SK-N-SH (cell line): Measurements from ENCODE around the gene CDKAL1. TPM values are rescaled to one million over a fixed set of nuclear protein-coding genes. Genes with fewer than 3 reads are reported as not detected.

ENCODE experiments used
- CTCF ChIA-PET: fragments of 300-600, 350-600 bp; formaldehyde crosslinking; extraction: SDS; loops from one replicate; lab custom pipeline; 2021; lab: Yijun Ruan, JAX
- POLR2A ChIA-PET: fragments of 350-600 bp; sonication (Branson Sonifier 250); formaldehyde crosslinking; extraction: SDS; loops from one replicate; lab custom pipeline; 2020; ENCODE audit warnings: antibody characterized with exemption, inconsistent platforms; lab: Yijun Ruan, JAX
- DNase-seq: peaks from one replicate; pipeline ENCODE4 v3.0.0; 2012
- H2AFZ ChIP-seq: fragments of 200-600 bp; sonication (generic); 2 replicates; pipeline ENCODE4 v1.8.1; 2016; ENCODE audit warnings: antibody characterized with exemption, mild to moderate bottlenecking, low read depth
- H3F3A ChIP-seq: fragments of 200-600 bp; sonication (generic); replicated peaks from 2 replicates; pipeline ENCODE3; 2016; ENCODE audit warnings: antibody characterized with exemption, mild to moderate bottlenecking; ENCODE audit not compliant: insufficient read depth
- H3K27ac ChIP-seq, 2 experiments: fragments of 200-500 bp in 1 of 2; fragments of 200-600 bp in 1 of 2; sonication (Bioruptor generic) in 1 of 2; sonication (generic), shearing (Covaris generic) in 1 of 2; 2 replicates each; pipeline versions ENCODE4 v1.5.1 to v1.6.1; 2014 to 2016; ENCODE audit warnings: low read depth in 2 of 2, inconsistent platforms in 1 of 2, low read length in 1 of 2, mild to moderate bottlenecking in 1 of 2, mixed read lengths in 1 of 2
- H3K27me3 ChIP-seq: fragments of 200-600 bp; sonication (generic), shearing (Covaris generic); 2 replicates; pipeline ENCODE4 v1.6.1; 2016; ENCODE audit warnings: mixed run types; ENCODE audit not compliant: insufficient read depth
- H3K36me3 ChIP-seq, 2 experiments: fragments of 200-500 bp in 1 of 2; fragments of 200-600 bp in 1 of 2; sonication (Bioruptor generic) in 1 of 2; sonication (generic) in 1 of 2; replicated peaks in 1 of 2; 2 replicates each; pipeline versions ENCODE3 to v1.5.1; 2014 to 2016; ENCODE audit warnings: low read length in 1 of 2, mild to moderate bottlenecking in 1 of 2; ENCODE audit not compliant: insufficient read depth in 2 of 2, control insufficient read depth in 1 of 2
- H3K4me1 ChIP-seq, 2 experiments: fragments of 200-500 bp in 1 of 2; fragments of 200-600 bp in 1 of 2; sonication (Bioruptor generic) in 1 of 2; sonication (generic), shearing (Covaris generic) in 1 of 2; 2 replicates each; pipeline versions ENCODE4 v1.5.1 to v1.6.1; 2014 to 2016; ENCODE audit warnings: low read depth in 1 of 2, low read length in 1 of 2, mixed run types in 1 of 2; ENCODE audit not compliant: insufficient read depth in 2 of 2, control insufficient read depth in 1 of 2
- H3K4me2 ChIP-seq: fragments of 200-600 bp; sonication (generic), shearing (Covaris generic); 2 replicates; pipeline ENCODE4 v1.6.1; 2017; ENCODE audit warnings: mixed run types
- H3K4me3 ChIP-seq, 2 experiments: fragments of 200-500 bp in 1 of 2; fragments of 200-600 bp in 1 of 2; sonication (Bioruptor generic) in 1 of 2; sonication (generic), shearing (Covaris generic) in 1 of 2; 2 replicates each; pipeline versions ENCODE4 v1.5.1 to v1.8.1; 2014 to 2016; ENCODE audit warnings: low read depth in 2 of 2, inconsistent platforms in 1 of 2, low read length in 1 of 2, mild to moderate bottlenecking in 1 of 2, mixed read lengths in 1 of 2, moderate library complexity in 1 of 2
- H3K79me2 ChIP-seq: fragments of 200-600 bp; sonication (generic); 2 replicates; pipeline ENCODE4 v1.8.1; 2017; ENCODE audit warnings: mild to moderate bottlenecking; ENCODE audit not compliant: insufficient read depth
- H3K9ac ChIP-seq: fragments of 200-600 bp; sonication (generic); 2 replicates; pipeline ENCODE4 v1.6.1; 2017; ENCODE audit warnings: mixed run types
- H3K9me2 ChIP-seq: fragments of 200-600 bp; sonication (generic); 2 replicates; pipeline ENCODE4 v1.6.1; 2017; ENCODE audit warnings: mixed run types
- H3K9me3 ChIP-seq: fragments of 200-600 bp; sonication (generic); 2 replicates; pipeline ENCODE4 v1.6.1; 2017; ENCODE audit warnings: mixed run types, mild to moderate bottlenecking, moderate library complexity
- H4K20me1 ChIP-seq: fragments of 200-600 bp; sonication (generic); 2 replicates; pipeline ENCODE4 v1.6.1; 2017; ENCODE audit warnings: mild to moderate bottlenecking, mixed run types; ENCODE audit not compliant: insufficient read depth
- EP300 ChIP-seq, 2 experiments: IDR thresholded peaks; 2 replicates each; pipeline versions ENCODE4 v1.4.0 to v1.6.1; 2012; ENCODE audit warnings: borderline replicate concordance in 1 of 2, low read depth in 1 of 2, low read length in 1 of 2
- FOXM1 ChIP-seq: IDR thresholded peaks from 2 replicates; pipeline ENCODE4 v1.4.0; 2012; ENCODE audit warnings: low read depth, mild to moderate bottlenecking
- GABPA ChIP-seq: IDR thresholded peaks from 2 replicates; pipeline ENCODE4 v1.4.0; 2012; ENCODE audit warnings: low read depth, mild to moderate bottlenecking
- JUND ChIP-seq: IDR thresholded peaks from 2 replicates; pipeline ENCODE4 v1.4.0; 2012
- MXI1 ChIP-seq: IDR thresholded peaks from 2 replicates; pipeline ENCODE4 v1.6.1; 2012; ENCODE audit warnings: mild to moderate bottlenecking, low read depth, low read length, improper control_type of control experiment
- NFIC ChIP-seq: IDR thresholded peaks from 2 replicates; pipeline ENCODE4 v1.4.0; 2012; ENCODE audit warnings: borderline replicate concordance
- NRF1 ChIP-seq: IDR thresholded peaks from 2 replicates; pipeline ENCODE4 v1.6.1; 2012; ENCODE audit warnings: low read depth, mild to moderate bottlenecking, low read length
- RAD21 ChIP-seq: IDR thresholded peaks from 2 replicates; pipeline ENCODE4 v1.6.1; 2012; ENCODE audit warnings: mild to moderate bottlenecking, low read length
- RFX5 ChIP-seq: IDR thresholded peaks from 2 replicates; pipeline ENCODE4 v1.6.1; 2012; ENCODE audit warnings: mild to moderate bottlenecking, improper control_type of control experiment, low read length
- SMC3 ChIP-seq: IDR thresholded peaks from 2 replicates; pipeline ENCODE4 v1.6.1; 2012; ENCODE audit warnings: low read depth, low read length, improper control_type of control experiment
- USF1 ChIP-seq: IDR thresholded peaks from 2 replicates; pipeline ENCODE4 v1.4.0; 2012; ENCODE audit warnings: low read depth, borderline replicate concordance
- ZBTB33 ChIP-seq: IDR thresholded peaks from 2 replicates; pipeline ENCODE4 v1.4.0; 2012; ENCODE audit warnings: low read depth, borderline replicate concordance
- WGBS: methylation state at CpG from one replicate; pipeline ENCODE4 v1.1.6; 2017; ENCODE audit warnings: low lambda C conversion rate; 5-methylcytosine and 5-hydroxymethylcytosine counted together
- polyA plus RNA-seq, 3 experiments: library from polyadenylated mRNA; depleted of rRNA; stranded (reverse); fragments of >200 nt; gene quantifications; 2 replicates each; pipeline ENCODE4 v1.2.3, GENCODE V29; 2012
- TF ChIP-seq, protein P1 (sequence below): fragments of 150-350 bp; IDR thresholded peaks from 2 replicates; pipeline ENCODE4 v1.6.1; 2016; ENCODE audit warnings: mild to moderate bottlenecking, low read depth, low read length
- TF ChIP-seq, protein P2 (sequence below): fragments of 150-350 bp; IDR thresholded peaks from 2 replicates; pipeline ENCODE4 v1.6.1; 2017; ENCODE audit warnings: antibody characterized with exemption, low read length, low read depth, borderline replicate concordance

Gene CDKAL1
- polyA plus RNA-seq, 1 of the 3 experiments (the other 2 are of a cell fraction): 2.6 TPM

DNA sequence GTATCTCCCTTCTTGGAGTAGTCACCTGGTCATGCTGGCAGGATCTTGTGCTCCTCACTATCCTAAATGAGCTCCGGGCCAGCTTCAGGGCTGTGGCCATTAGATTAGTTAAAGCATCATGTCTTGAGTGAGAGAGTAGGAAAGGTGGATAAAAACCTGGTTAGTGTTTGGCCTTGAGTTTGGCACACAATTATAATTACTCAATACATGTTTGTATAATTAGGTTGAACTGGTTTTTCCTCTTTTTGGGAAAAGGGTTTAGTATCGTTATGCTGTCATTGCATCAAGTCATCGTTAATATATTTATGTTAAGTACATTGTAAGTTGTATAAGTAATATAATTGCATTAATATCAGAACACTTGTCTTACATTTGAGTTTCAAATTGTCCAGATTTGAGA is 126.3 kb downstream of the CDKAL1 start:
- no peaks in the 10 kb centered on the region for H4K20me1 ChIP-seq
- no peak overlapping the region for H3K27ac ChIP-seq
- DNase-seq: no peak
- 95% methylated on average over 3 of the region's 3 CpGs for WGBS
- no peaks in the 10 kb centered on the region for H3K79me2 ChIP-seq
- H3K9me2 ChIP-seq: no peaks in the 10 kb centered on the region
- no peaks in the 10 kb centered on the region for H3K27me3 ChIP-seq
- ChIA-PET CTCF (no interaction called here), POLR2A (no interaction called here)
- H2AFZ ChIP-seq: no peak overlapping the region
- no peak overlapping the region for H3K4me3 ChIP-seq
- no peaks in the 10 kb centered on the region for H3K36me3 ChIP-seq
- H3K4me2 ChIP-seq: no peak overlapping the region
- H3K4me1 ChIP-seq: peaks cover 9 to 12% of the 10 kb centered on the region in 2 experiments; a peak in 3 of 4 replicates
- no peaks in the 10 kb centered on the region for H3K9me3 ChIP-seq
- TF ChIP-seq, protein P1, sequence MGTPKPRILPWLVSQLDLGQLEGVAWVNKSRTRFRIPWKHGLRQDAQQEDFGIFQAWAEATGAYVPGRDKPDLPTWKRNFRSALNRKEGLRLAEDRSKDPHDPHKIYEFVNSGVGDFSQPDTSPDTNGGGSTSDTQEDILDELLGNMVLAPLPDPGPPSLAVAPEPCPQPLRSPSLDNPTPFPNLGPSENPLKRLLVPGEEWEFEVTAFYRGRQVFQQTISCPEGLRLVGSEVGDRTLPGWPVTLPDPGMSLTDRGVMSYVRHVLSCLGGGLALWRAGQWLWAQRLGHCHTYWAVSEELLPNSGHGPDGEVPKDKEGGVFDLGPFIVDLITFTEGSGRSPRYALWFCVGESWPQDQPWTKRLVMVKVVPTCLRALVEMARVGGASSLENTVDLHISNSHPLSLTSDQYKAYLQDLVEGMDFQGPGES: no peak
- no peak for TF ChIP-seq GABPA
- no peak for TF ChIP-seq EP300 (IDR thresholded peaks at IDR 0.05; ENCODE audit: borderline replicate concordance in 1 of 2, low read depth in 1 of 2, low read length in 1 of 2)
- TF ChIP-seq, protein P2, sequence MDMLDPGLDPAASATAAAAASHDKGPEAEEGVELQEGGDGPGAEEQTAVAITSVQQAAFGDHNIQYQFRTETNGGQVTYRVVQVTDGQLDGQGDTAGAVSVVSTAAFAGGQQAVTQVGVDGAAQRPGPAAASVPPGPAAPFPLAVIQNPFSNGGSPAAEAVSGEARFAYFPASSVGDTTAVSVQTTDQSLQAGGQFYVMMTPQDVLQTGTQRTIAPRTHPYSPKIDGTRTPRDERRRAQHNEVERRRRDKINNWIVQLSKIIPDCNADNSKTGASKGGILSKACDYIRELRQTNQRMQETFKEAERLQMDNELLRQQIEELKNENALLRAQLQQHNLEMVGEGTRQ: no peak
- TF ChIP-seq FOXM1: no peak
- no peak for TF ChIP-seq MXI1
- no peak for TF ChIP-seq SMC3
- TF ChIP-seq JUND: no peak
- no peak for TF ChIP-seq USF1
- no peak for TF ChIP-seq NRF1
- no peak for TF ChIP-seq NFIC
- TF ChIP-seq ZBTB33: no peak
- no peak overlapping the region for H3K9ac ChIP-seq
- H3F3A ChIP-seq: no peaks in the 10 kb centered on the region

DNA sequence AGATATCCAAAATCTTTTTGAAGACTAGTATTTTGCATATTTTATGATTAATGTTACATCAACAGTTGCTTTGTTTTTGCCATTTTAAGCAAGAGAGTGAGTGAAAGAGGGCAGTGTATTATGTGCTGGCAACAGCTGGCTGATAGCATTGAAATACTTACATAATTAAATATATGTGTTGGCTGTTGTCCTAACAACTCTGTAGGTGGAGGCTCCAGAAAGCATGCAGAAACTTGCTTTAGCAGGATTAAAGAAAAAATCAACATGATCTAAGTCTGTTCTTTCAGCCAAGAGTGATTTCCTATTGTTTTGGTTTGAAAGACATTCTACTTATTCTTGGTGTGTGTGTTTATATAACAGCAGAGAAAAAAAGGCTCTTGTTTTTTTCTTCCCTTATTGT is 127.5 kb downstream of the CDKAL1 start:
- no peak overlapping the region for H3K4me2 ChIP-seq
- H3K27me3 ChIP-seq: no peaks in the 10 kb centered on the region
- no peaks in the 10 kb centered on the region for H3K36me3 ChIP-seq
- TF ChIP-seq RAD21: peak; percentile 32; the same call in 1 of the 2 replicates
- TF ChIP-seq NFIC: no peak
- TF ChIP-seq SMC3: peak; percentile 9; the same call in 1 of the 2 replicates
- 0 out of 2 replicates have a peak, but pooled peaks have one; percentile 19 for TF ChIP-seq RFX5
- TF ChIP-seq, all 33 proteins: peak for 3
- Histone ChIP-seq H2AFZ (no peak overlapping the region), H3K9me3 (no peaks in the 10 kb centered on the region), H3K4me1 (peaks cover 7 to 8% of the 10 kb centered on the region in 2 experiments; a peak in 3 of 4 replicates), H3K79me2 (no peaks in the 10 kb centered on the region), H3K4me3 (no peak overlapping the region), H4K20me1 (no peaks in the 10 kb centered on the region), H3F3A (no peaks in the 10 kb centered on the region), H3K9me2 (no peaks in the 10 kb centered on the region), H3K9ac (no peak overlapping the region), H3K27ac (peak overlapping the region in 1 of 2 experiments; percentile 62; a peak in 3 of 4 replicates)
- ChIA-PET CTCF (no interaction called here), POLR2A (no interaction called here)
- peak; percentile 15 for DNase-seq
